Activated T-cell treated with anti-CD3 and anti-CD28 coated beads, Interleukin-2, amount 50 U/mL, for 48 hours (primary cell): ENCODE results near the gene TSEN15.
"Not testable (repeated sequence)": the region's sequence is repeated elsewhere in the genome, so short reads cannot be mapped to it uniquely, and the experiment has no call there.

Source experiments
- DNase-seq, 2 experiments: peaks; one replicate each; pipeline ENCODE4 v3.0.0-alpha.2; 2020

TSEN15 gene

DNA sequence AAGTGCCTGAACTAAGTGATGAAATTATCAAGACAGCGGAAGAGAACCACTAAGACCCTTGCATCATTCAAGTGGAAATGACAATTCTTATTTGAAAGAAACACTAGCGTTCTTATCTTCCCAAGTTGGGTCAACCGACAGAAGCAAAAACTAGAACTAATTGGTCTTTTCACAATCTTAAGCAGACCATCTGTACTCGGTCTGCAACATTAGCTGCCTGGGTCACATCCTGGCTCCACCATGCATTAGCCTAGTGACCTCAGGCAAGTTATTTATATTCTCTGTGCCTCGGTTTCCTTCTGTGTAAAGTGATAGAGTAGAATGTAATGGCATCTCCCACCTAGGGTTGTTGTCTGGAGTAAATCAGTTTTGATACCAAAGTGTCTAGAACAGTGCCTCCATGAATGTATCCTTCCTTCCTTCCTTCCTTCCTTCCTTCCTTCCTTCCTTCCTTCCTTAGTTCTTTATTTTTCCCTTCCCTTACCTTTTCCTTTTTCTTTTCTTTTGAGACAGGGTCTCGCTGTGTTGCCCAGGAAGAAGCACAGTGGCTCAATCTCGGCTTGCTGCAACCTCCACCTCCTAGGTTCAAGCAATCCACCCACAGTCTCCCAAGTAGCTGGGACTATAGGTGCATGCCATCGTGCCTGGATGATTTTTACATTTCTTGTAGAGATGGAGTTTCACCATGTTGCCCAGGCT is 20.0 kb upstream of the TSEN15 start:
- no peak for DNase-seq

DNA sequence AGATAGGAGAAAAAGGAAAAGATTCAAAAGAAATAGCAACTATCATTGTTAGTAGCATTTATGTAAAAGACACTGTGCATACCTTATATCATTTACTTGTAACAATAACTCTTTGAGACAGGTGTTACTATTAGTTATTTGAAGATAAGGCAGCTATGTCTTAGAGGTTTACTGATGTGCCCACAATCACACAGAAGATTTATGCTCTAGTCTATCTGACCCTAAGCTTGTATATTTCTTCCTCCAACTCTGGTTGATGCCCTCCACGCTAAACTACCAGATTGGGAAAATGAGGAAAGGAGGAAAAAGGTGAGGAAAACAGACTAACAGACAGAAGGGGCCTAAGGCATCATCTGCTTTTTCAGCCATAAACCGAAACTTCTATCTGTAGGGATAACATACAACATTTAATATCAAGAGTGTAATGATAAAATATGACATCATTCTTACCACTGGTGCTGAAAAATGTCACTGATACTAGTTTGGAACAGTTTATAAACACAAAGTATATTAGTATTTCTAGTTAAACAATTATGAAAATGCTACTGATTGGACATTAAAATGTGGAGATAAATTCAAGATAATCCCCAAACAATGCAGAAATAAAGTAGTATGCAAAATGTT is 19.1 kb upstream of the TSEN15 start:
- DNase-seq = no peak

DNA sequence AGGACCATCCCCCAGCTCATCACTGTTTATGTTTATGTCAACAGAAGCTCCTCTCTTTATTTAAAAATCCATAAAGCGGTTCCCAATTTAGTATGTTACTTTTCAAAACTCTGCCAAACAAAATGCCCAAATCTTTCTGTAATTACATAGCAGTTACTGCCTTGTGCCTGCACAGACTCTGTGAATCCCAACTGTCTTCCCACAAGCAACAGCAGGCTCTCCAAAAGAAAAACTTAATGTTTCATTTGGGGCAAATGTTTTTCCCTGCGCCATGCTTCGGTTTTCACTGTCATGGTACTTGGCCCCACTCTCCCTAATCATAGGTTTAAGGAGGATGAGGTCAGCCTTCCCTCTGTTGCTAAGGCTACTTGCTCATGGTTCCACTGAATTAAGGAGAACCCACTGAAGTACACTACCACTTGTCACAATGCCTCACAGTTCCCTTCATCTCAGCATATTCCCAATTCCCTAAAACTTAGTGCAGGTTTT is 18.6 kb upstream of the TSEN15 start:
- DNase-seq = no peak

DNA sequence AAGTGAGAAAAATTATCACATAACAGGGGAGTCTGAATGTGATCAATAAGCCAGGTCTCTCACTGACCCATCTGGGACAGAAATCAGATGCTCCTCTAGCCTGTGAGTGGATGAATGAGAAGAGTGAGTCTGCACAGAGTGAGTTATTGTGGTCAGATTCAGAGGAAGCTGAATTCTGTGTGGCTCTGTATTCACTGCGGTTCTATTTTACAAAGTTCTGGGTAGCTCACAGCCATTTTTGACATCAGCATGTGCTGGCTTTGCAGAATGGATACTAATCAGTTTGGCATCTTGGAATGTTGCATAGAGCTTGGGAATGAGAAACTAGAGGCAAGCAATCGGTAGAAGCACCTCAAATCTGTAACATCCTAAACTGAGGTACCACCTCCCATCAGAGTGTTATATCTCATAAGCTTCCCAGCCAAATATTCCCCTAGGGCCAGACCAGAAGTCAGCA is 17.8 kb upstream of the TSEN15 start:
- DNase-seq = no peak

DNA sequence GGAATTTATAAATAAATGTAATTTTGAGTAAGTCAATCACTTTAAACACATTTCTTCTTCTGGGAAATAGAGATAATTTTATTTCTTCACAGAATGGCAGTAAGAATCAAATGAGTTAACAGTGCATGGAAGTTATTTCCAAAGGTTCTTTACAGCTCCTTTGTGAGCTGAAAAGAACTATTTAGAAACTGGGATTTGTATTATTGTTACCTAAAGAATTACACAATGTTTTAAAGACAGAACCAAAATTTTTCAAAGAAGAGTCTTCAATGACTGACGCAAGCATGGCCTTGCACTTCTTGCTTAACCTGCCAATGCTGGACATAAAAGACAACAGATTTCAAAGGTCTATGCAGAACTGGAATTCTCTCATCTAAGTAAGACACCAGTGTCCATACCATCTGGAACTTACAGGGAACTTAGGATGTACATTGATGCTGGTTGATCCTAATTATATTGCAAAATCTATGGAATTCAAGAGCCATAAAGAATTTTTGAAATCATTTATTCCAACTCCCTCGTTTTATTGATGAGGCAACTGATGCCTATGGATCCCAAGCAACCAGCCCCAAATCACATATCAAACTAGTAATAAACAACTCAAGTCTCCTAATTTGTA is 16.7 kb upstream of the TSEN15 start:
- no peak for DNase-seq

DNA sequence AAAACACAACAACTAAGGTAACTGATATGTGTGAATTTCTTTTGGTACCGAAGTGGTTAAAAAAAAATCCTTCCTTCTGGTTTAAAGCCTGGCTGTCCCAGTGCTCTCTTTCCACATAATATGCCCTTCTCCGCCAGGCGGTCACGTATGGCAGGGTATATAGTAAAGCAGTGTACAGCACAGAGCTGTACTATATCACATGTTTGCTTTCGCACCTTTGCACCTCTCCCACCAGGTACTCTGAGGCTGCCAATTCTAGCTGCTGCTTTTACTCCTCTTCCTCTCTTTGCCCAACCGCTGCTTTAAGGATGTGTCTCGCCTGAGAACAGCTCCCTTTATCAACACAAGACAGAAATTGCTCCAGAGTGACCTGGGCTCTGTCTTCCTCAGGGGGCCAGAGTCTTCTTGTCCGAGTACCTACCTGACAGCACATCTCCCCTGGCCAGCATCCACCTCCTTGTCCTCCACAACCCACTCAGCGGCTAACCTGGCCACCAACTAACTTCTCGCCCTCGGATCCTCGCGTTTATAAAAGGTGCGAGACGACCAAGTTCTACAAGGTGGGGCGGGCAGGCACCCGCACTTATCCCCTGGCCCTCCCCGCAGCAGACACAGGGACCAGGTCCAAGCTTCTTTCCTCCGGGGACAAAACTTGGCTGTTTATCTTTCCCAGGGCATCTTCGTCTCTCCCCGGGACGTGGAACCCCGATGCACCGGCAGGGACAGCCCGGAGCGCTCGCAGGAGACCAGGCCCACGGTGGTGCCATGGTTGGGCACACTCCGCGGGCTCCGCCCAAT is 15.6 kb upstream of the TSEN15 start:
- DNase-seq = no peak

DNA sequence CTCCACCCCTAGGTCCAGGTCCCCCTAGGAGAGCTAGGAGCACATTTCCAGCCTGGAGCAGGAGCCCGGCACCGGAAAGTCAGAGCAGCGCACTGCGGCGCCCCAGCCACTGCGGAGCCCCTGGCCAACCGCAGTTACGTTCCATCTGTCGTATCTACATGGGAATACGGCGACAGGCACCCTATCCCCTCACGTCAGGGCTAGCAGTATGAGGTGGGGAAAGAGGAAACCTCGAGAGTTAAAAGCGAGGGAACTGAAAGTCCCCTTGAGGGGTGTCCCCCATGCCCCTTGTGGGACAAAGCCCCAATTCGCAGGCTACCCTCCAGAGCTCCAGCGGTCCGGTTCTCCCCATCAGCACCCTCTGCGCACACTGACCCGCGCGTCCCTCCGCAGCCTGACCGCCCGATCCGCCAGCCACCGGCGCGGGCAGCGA is 15.0 kb upstream of the TSEN15 start:
- peak; percentile 43 to 49 for DNase-seq

DNA sequence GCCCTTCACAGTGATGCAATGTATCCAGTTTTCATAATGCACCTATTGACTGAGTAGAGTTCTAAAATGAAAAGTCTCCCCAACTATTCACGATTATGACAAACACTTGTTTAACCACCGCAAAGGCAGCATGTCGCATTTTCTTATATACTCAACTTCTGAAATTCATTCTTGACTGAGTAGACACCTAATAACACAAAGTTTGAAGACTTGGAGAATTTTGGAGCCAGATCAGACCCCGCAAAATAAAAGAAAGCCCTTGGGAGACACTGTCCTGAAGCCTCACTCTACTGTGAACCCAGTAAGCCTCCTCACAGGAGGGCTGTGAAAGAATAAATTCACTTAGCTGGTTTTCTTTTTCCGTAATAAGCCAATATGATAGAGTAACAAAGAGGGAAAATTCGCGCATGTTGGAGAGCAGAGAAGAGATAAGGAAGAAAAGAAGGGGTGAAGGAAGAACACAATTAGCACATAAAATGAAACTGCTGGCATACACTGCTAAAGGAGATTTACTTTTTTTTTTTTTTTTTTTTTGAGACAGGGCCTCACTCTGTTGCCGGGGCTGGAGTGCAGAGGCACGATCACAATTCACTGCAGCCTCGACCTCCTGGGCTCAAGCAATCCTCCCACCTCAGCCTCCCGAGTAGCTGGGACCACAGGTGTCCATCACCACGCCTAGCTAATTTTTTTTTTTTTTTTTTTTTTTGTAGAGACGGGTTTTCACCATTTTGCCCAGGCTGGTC is 13.5 kb upstream of the TSEN15 start:
- DNase-seq = no peak

DNA sequence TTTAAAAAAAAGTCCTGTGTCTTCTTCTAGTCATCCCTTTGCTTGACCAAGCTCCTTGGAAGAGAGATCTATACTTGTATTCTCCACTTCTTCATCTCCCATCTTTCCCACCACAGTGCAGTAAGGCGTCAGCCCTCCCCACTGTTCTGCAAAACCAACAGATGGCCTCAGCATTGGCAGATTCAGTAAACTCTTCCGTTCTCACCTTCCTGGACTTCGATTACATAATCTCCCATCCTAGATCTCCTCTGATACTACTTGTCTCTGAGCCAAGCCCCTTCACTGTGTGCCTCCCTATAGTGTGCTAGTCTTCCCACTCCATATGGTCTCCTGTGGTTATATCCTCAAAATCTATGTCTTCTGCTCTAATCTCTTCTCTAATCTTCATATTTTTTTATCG is 12.4 kb upstream of the TSEN15 start:
- no peak for DNase-seq

DNA sequence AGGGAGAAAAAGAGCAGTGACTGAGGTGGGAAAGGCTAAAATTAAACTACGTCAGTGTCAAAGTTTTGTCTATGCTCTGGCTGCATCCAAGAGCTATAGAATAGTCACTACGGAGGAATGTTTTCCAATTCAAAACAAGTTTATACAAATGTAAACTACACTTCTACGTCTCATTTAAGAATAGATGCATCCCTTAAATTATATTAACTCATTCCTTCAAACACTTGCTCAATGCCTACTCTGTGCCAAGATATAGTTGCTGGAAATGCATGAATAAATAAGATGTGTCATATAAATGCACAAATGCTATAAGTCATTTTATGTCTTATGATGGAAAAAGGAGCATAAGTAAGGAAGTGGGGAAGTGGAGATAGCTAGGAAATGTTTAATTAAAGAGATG is 9.8 kb upstream of the TSEN15 start:
- no peak for DNase-seq

DNA sequence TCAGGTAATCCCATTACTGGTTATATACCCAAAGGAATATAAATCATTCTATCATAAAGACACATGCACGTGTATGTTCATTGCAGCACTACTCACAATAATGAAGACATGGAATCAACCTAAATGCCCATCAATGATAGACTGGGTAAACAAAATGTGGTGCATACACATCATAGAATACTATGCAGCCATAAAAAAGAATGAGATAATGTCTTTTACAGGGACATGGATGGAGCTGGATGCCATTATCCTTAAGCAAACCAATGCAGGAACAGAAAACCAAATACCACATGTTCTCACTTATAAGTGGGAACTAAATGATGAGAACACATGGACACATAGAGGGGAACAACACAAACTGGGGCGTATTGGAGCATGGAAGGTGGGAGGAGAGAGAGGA is 8.2 kb upstream of the TSEN15 start:
- not testable (repeated sequence) for DNase-seq

DNA sequence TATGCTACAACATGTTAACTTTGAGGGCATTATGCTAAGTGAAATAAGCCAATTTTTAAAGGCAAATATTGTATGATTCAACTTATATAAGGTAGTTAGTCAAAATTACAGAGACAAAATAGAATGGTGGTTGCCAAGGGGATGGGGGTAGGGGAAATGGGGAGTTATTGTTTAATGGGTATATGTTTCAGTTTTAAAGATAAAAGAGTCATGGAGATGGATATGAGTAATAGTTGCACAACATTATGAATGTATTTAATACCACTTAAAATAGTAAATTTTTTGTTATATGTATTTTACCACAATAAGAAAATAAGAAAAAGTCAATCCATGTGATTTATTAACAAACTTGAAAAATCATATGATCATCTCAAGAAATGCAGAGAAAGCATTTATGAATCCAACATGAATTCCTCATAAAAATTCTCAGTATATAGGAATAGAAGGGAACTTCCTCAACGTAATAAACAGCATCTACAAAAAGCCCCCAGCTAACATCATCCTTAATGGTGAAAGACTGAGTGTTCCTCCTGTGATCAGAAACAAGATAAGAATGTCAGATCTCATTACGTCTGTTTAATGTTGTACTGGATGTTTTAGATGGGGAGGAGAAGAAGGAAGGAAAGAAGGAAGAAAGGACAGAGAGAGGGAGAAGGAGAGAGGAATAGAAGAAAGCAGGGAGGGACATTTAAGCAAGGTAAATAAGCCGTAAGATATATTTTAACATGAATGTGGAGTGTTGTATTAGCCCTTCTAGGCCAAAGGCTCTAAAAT is 6.7 kb upstream of the TSEN15 start:
- no peak for DNase-seq

DNA sequence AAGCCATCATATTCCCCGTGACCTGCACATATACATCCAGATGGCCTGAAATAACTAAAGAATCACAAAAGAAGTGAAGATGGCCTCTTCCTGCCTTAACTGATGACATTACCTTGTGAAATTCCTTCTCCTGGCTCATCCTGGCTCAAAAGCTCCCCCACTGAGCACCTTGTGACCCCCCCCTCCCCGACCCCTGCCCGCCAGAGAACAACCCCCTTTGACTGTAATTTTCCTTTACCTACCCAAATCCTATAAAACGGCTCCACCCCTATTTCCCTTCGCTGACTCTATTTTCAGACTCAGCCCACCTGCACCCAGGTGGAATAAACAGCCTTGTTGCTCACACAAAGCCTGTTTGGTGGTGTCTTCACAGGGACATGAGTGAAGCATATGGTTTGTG is 4.0 kb upstream of the TSEN15 start:
- DNase-seq = not testable (repeated sequence)

DNA sequence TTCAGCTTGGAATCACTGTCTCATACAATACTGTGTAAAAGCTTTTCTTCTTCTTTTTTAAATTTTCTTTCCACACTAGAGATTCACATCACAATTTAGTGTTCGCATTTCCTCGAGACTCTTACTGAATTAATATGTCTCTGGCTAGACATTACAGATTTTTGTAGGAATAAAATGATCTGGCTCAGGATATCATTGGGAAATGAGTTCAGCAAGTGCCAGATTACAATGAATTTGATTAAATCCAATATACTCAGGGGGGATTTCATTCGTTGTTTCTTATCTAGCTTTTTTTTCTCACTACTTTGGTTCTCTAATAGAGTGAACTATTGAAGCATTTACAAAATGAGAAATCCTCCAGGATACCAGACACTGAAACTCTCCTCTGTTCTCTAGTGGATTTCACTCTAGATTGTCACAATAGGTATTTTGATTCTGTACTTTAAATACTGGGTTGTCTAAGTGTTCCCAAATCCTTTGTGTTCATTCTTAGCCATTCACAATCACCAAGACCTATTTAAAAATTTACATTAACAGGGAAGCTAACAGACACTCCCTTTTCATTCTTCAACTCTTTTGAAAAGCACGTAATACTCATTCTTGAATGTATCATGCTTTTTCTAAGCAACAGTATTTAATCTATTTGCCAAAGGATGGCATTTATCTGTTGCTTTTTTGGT is 2.8 kb upstream of the TSEN15 start:
- no peak for DNase-seq

DNA sequence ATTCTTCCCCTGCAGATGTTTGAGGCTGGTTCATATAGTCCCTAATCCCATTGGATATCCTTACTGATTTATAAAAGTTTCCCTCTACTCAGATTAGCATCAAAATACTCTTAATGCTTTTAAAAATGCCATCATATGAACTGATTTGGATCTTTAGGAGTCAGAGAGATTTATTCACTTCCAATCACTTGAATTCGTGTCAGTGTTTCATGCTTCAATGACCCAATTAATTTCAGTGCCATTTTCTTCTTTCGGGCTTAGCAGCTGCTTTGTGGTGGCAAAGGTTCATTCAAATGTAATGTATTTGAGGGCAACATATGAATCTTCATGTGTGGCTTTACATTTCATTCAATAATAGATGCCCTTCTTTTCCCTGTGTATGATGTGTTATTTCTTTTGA is 2.2 kb upstream of the TSEN15 start:
- DNase-seq = no peak

DNA sequence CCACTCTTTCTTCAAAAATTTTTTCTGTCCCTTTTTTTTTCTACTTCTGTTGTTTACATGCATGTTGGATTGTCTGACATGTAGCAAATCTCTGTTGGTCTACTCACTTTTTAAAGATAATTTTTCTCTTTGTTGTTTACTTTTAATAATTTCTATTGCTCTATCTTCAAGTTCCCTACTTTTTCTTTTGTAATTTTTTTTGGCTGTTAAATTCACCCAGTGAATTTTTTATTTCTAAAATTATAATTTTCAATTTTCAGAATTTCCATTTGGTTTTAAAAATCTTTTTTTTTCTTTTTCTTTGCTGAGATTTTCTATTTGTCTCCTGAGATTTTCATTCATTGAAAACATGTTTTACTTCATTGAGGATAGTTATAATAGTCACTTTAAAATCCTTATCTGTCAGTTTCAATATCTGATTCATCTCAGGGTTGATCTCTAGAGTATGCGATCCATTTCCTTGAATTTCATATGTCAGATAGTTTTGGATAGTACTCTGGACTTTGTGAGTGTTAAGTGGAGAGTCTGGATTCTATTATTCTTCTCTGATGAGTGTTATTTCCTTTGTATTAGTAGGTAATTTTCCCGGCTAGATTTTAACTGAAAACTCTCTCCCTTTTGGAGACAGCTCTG is 1.6 kb upstream of the TSEN15 start:
- no peak for DNase-seq

DNA sequence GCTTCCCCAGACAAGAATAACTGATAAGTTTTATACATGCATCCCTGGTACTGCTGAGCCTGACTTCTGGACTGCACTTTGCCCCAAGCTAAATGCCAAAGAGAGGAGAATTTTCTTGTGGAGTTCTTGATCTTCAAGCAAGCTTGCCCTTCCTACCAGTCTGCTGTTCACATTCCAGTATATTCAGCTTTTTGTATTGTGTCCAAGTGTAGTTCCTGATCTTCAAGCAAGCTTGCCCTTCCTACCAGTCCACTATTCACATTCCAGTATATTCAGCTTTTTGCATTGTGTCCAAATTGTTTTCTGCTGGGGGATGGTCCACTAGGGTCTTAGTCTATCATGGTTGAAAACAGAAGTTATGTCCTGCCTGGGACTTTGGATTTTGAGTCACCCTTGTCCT is 894 bp upstream of the TSEN15 start:
- DNase-seq = no peak

DNA sequence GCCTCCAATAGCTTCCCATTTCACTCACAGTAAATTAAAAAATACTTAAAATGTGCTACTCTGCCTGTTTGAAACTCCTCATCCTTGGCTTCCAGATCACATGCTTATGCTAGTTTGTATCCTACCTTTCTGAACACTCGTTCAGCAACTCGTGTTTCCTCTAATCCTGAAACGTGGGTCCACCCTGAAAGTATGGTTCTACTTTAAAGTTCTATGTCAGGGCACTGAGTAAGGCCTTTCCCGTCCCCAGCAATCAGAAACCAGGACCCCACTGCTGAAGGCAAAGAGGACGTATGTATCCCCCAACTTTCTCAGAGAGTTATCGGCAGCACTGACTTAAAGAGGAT is 419 bp upstream of the TSEN15 start:
- no peak for DNase-seq

DNA sequence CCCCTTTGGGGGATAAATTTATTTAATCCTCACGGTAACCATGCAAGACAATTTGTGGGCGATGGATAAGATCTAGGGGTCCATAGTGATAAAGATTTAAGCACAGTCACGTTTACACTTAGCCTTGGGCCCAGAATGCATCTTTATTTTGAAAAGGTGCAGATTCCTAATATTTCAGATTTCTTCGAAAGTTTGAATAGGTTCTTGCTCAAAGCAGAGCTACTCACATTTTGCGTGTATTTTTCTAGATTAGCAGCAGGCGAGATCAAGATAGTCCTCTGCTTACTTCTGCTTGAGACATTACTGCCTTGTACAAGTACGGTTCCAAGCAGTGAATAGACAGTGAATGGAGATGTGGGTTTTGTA is 647 bp downstream of the TSEN15 start:
- no peak for DNase-seq

DNA sequence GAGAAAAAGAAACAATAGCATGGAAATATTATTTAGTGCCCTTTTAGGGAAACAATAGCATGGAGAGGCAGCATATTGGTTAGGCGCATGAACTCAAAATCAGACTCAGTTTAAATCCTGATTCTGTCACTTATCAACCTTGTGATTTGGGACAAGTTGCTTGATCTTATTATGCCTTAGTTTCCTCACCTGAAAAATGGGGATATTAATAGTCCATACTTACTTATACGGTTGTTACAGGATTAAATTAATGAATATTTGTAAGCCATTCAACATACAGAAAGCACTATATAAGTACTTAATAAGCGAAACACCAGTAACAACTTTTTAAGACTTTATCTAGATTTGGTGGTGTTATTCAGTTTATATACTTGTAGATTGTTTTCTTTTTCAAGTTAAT is 1.2 kb downstream of the TSEN15 start:
- no peak for DNase-seq

DNA sequence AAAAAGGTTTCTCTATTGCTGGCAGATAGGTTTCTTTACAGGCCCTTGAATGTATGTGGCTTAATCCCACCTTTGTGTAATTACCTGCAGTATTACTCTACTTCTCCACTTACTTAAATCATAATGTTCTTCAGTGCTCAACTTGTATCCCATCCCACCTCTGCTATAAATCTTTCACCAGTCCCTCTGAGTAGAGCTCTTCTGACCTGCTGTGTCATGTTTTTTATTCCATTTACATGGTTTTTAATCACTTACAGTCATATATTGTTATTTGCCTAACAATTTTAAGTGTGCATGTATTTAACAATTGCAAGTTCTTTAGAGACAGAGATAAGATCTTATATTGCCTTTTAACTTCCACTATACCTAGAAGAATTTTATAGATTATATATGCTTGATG is 2.4 kb downstream of the TSEN15 start:
- no peak for DNase-seq
